Inflammatory macrophage treated with lipopolysaccharide for 1 hour (primary cell): ENCODE data around the gene KLF16.

Experiments used
- DNase-seq, 2 donors: peaks; one replicate each; pipeline ENCODE4 v3.0.0-alpha.2; 2020 to 2022

KLF16 gene

GRCh38 chr19:1854039-1854541 is 9.3 kb downstream of the KLF16 start:
- DNase-seq: no peak

DNA sequence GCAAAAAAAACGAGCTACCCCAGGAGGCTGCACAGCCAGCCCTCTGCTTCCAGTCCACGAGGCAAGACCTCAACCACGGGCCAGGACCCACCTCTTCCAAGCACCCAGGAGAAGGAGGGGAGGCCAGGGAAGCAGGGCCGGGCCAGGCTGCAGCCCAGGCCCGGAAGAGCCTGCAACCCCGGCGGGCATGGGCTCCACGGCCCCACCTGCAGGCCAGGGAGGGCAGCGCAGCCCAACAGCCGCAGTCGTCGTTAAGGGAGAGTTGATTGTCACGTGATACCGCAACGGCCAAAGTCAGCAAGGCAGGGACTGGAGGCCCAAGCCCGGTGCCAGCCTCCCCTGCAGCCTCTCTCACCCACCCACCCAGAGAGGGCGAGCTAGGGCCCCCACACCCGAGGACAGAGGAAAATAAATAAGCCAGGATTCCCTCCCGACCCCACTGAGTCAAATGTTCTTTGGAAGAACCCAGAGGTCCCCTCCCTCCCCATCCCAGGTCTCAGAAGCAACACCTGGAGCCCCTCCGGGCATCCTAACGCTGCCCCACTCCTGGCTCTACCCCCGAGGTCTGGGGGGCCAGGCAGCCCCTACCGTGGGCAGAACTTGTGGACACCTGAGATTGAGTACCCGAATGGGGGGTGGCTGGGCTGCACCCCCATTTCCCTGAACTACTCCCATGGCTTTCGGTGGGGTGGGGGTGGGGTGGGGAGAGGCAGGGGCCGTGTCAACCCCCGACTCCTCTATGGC is 9.9 kb downstream of the KLF16 start:
- peak; percentile 74 to 91 for DNase-seq

DNA sequence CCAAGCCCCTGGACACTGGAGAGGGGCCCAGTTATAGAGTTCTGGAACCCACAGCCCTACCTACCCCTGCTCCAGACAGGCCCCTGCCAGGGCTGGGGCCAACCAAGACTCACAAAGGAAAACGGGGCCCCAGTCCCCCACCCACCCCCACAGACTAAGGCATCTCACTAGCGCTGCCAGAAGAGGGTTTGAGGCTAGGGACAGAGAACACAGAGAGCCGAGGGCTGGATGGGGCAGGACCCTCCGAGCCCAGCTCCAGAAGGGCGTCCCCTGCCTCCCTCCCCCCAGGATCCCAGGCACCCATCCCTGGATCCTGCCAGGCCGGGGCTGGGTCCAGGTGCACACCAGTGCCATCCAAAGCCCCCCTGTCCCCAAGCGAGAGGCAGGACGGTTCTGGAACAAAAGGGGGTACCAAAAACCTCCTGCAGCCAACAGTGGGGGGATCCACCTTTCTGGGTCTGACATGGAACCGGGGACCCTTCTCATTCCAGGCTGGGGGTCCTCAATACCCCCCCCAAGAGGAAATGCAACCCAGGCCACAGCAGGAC is 10.7 kb downstream of the KLF16 start:
- DNase-seq: no peak

GRCh38 chr19:1851654-1852580 is 11.5 kb downstream of the KLF16 start:
- DNase-seq: no peak

GRCh38 chr19:1850809-1851653 is 12.3 kb downstream of the KLF16 start:
- DNase-seq: no peak

DNA sequence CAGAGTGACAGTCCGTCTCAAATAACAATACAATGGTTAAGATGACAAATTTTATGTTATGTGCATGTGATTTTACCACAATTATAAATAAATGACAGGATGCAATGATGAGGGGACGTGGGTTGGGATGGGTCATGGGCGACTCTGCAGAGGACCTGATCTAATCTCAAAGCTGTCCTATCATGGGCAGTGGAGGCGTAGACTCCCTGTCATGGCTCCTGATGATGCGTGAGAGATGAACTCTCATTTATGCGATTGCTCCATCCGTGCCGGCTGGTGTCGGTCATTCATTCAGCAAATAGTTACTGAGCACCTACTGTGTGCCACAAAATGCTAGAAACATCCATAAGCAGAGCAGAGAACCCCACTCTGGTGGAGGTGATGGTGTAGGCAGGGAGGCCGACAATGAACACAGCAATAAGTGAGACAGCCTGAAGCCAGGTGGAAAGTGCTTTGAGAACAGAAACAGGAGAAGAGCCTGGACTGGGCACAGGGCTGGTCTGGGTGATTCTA is 13.4 kb downstream of the KLF16 start:
- DNase-seq: no peak

DNA sequence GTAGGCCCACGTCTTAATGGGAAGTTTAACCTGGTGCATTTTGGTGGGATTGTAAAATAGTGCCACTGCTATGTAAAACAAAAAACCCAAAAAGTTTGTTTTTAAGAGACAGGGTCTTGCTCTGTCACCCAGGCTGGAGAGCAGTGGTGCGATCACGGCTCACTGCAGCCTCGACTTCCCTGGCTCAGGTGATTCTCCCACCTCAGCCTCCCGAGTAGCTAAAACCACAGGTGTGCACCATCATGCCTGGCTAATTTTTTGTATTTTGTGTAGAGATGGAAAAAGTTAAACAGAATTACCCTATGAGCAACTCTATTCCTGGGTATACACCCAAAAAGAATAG is 14.3 kb downstream of the KLF16 start:
- DNase-seq: no peak

- peak; percentile 88 to 99 for DNase-seq
Observed at GRCh38 chr19:1848399-1849131, 14.8 kb downstream of the KLF16 start, which contains the start of gene REXO1. REXO1 (minus strand) TSS chr19:1848483; CDS start chr19:1848358, 125 bp downstream.

GRCh38 chr19:1847684-1848398 is 15.5 kb downstream of the KLF16 start:
- DNase-seq: peak; percentile 43 to 48

DNA sequence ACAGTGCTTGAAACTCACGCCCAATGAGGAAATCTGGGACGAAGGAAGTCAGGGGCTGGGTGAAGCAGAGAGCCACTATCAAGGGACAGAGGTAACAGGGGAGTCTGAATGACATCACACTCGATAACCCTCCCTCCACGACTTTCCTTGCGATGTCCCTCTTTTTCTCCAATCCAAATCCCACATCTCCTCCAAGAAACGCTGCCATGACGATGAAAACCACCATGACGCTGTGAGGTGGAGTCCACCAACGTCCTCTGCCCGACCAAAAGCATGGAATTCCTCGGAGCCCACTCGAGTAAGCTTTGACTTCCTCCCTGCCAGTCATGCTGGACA is 16.1 kb downstream of the KLF16 start:
- DNase-seq: no peak

DNA sequence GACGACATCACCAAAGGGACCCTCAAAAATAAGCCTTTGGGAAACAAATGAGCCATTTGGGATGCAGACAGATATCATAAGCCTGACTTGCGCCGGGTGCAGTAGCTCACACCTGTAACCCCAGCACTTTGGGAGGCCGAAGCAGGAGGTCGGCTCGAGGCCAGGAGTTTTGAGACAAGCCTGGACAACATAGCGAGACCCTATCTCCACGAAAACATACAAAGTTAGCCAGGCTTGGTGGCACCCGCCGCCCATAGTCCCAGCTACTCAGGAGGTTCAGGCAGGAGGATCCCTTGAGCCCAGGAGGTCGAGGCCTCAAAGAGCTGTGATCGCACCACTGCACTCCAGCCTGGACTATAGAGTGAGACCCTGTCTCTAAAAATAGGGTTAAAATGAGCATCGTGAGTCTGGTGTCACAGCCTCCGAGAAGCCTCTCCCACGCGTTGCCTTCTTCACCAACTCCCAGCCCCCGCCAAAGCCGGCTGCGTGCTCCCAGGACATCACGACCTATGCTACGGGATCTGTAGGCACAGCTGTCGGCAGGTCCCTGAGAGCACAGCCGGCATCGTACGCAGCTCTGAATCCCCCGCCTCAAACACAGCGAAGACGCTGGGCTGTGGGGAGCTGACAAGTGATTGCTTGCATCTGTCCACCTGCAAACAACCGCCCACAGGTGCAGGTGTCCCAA is 16.7 kb downstream of the KLF16 start:
- no peak for DNase-seq

DNA sequence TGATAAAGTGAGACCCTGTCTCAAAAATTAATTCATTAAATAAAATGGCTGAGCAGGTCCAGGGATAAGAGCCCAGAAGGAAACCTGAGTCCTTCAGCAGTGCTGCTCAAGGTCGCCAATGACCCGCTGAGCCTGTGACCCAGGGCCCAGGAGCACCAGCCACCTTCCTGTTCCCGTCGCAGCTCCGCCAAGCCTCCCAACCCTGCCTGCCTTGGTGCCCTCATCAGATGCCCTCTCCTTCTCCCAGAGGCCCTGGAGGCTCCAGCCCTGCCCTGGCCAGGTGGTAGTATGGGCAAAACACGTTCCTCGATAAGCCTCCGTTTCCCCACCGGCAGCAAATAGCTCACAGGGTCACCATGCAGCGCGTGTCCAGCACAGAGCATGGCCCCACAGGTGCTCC is 17.7 kb downstream of the KLF16 start:
- DNase-seq: no peak

- DNase-seq: no peak
Observed at GRCh38 chr19:1845125-1845515, 18.3 kb downstream of the KLF16 start.

DNA sequence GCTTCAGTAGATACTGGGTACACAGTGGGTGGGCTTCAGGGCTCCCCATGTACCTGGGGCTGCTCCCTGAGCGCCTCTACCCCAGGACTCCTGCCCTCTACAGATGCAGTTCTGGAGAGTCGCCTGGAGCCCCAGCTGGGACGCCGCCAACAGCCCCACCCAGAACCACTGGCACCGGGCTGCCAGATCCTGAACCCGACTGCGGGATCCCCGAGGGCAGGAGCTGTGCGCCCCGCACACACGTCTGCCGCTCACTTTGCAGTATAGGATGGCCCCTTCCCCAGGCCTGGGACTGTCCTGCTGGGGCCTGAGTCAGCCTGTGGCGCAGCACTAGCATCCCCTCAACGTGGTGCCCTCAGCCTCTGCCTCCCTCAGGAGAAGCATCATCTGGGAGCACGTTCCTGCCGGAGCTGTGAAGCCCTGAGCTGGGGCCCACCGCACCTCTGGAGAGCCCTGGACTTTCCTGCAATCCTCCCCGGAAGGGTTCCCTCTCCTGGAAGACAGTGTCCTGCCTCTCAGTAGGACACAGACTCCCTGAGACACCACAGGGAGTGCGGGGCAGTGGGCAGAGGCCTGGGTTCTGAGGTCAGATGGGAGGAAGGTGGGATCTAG is 18.8 kb downstream of the KLF16 start:
- DNase-seq: no peak

- no peak for DNase-seq
Observed at GRCh38 chr19:1843646-1844394, 19.6 kb downstream of the KLF16 start.

- DNase-seq: no peak
Observed at GRCh38 chr19:1843116-1843515, 20.3 kb downstream of the KLF16 start.

- no peak for DNase-seq
Observed at GRCh38 chr19:1841209-1841924, 22.0 kb downstream of the KLF16 start.

- DNase-seq: no peak
Observed at GRCh38 chr19:1840541-1841115, 22.8 kb downstream of the KLF16 start.
